ENCODE data around the gene GALNTL6. TPM values are rescaled to one million over a fixed set of nuclear protein-coding genes. Genes with fewer than 3 reads are reported as not detected.

Gene GALNTL6
- total RNA-seq, 2 experiments from 2014 or later: not detected

GRCh38 chr4:173051716-173052115 is 1238.5 kb downstream of the GALNTL6 start:
- peaks cover 18% of the 10 kb centered on the region for H3K27me3 Mint-ChIP-seq
- no peaks in the 10 kb centered on the region for H3K36me3 Mint-ChIP-seq
- H3K4me1 Mint-ChIP-seq: no peaks in the 10 kb centered on the region
- no peak overlapping the region for H3K4me3 Mint-ChIP-seq
- no peak overlapping the region for H3K27ac Mint-ChIP-seq
- CTCF ChIA-PET: no interaction called here
- no peaks in the 10 kb centered on the region for H3K9me3 Mint-ChIP-seq (ENCODE audit: low read depth)
- ATAC-seq: no peak
- no peak for DNase-seq

DNA sequence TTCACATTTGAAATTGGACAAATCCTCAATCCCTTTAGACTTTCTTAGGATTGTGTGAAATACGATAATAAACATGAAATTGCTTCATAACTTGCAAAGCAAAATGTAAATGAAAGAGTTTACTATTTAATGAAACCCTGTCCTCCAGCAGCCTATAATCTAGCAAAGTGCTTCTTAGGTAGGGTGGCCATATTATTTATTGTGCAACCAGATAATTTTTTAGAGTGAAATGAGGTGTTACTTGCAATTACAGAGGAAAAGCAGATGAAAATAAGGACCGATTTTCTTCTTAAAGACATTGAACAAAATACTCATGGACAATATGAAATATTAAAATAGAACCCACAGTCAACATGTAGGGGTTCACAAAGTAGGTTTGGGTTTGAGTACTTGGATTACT is 1239.2 kb downstream of the GALNTL6 start:
- Mint-ChIP-seq H3K36me3 (no peaks in the 10 kb centered on the region), H3K9me3 (ENCODE audit: low read depth) (no peaks in the 10 kb centered on the region), H3K27ac (no peak overlapping the region), H3K4me1 (no peaks in the 10 kb centered on the region), H3K4me3 (no peak overlapping the region), H3K27me3 (peaks cover 18% of the 10 kb centered on the region)
- DNase-seq (no peak), ATAC-seq (no peak)
- CTCF ChIA-PET: no interaction called here

GRCh38 chr4:173056271-173056670 is 1243.1 kb downstream of the GALNTL6 start:
- no peak for DNase-seq

DNA sequence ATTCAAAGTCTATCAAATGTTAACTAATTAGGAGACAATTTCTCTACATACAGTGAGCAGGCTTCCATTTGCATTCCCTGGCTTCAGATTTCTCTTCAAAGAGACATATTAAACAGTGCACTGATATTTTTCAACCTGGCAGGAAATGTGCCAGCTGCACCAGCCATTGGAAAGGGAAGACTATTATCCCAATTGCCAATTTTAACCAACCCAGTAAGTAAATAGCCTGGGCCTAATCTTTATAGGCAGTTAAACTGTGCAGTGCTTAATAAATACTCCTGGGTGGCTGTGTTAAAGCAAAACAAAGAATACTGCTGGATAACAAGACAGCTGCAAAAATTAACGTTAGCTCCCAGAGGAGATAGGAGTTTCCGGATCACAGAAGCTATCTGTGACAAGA is 1243.5 kb downstream of the GALNTL6 start:
- Mint-ChIP-seq H3K27ac (no peak overlapping the region), H3K4me1 (no peaks in the 10 kb centered on the region)

More at GRCh38 chr4:173056271-173056670, 1243.1 kb downstream of the GALNTL6 start:
- Mint-ChIP-seq H3K4me3 (no peak overlapping the region), H3K27ac (no peak overlapping the region), H3K36me3 (no peaks in the 10 kb centered on the region), H3K9me3 (ENCODE audit: low read depth) (no peaks in the 10 kb centered on the region), H3K27me3 (peaks cover 9% of the 10 kb centered on the region), H3K4me1 (no peaks in the 10 kb centered on the region)
- CTCF ChIA-PET: no interaction called here
- ATAC-seq: no peak

GRCh38 chr4:173057442-173057841 is 1244.2 kb downstream of the GALNTL6 start:
- no peaks in the 10 kb centered on the region for H3K36me3 Mint-ChIP-seq
- no peaks in the 10 kb centered on the region for H3K9me3 Mint-ChIP-seq (ENCODE audit: low read depth)
- H3K4me1 Mint-ChIP-seq: no peaks in the 10 kb centered on the region
- H3K27ac Mint-ChIP-seq: no peak overlapping the region
- H3K27me3 Mint-ChIP-seq: peaks cover 9% of the 10 kb centered on the region
- H3K4me3 Mint-ChIP-seq: no peak overlapping the region
- no peak for ATAC-seq
- no peak for DNase-seq
- CTCF ChIA-PET: no interaction called here

More for the DNA sequence above, 1243.5 kb downstream of the GALNTL6 start:
- ATAC-seq (no peak), DNase-seq (no peak)
- peaks cover 9% of the 10 kb centered on the region for H3K27me3 Mint-ChIP-seq
- H3K36me3 Mint-ChIP-seq: no peaks in the 10 kb centered on the region
- no peaks in the 10 kb centered on the region for H3K9me3 Mint-ChIP-seq (ENCODE audit: low read depth)
- CTCF ChIA-PET: no interaction called here
- no peak overlapping the region for H3K4me3 Mint-ChIP-seq

DNA sequence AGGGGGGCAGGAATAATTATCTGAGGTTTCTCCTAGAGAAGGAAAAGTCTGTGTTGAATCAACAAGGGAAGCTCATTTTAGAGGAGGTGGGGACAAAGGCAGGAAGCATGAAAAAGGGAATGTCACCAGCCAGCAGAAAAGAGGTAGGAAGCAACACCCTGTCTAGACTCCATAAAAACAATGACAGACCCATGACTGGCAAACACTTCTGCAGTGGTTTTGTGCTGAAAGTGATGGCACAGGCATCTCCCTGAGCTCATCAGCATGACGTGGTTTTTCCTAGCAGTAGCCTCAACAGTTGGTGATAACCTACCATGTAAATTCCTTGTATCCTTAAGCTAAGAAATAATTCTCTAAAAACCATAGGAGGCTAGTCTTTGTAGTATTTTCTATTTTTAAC is 1244.7 kb downstream of the GALNTL6 start:
- Mint-ChIP-seq H3K4me3 (no peak overlapping the region), H3K36me3 (no peaks in the 10 kb centered on the region), H3K4me1 (no peaks in the 10 kb centered on the region), H3K27me3 (peaks cover 9% of the 10 kb centered on the region), H3K9me3 (ENCODE audit: low read depth) (no peaks in the 10 kb centered on the region), H3K27ac (no peak overlapping the region)
- ATAC-seq: no peak
- CTCF ChIA-PET: no interaction called here
- no peak for DNase-seq

- Mint-ChIP-seq H3K9me3 (ENCODE audit: low read depth) (no peaks in the 10 kb centered on the region), H3K4me1 (no peaks in the 10 kb centered on the region), H3K27me3 (peaks cover 3% of the 10 kb centered on the region), H3K4me3 (no peak overlapping the region), H3K27ac (no peak overlapping the region), H3K36me3 (no peaks in the 10 kb centered on the region)
- no peak for ATAC-seq
- no peak for DNase-seq
- CTCF ChIA-PET: no interaction called here
Measured at GRCh38 chr4:173061160-173061559, 1248.0 kb downstream of the GALNTL6 start.

- H3K4me3 Mint-ChIP-seq: no peak overlapping the region
- DNase-seq: no peak
- CTCF ChIA-PET: no interaction called here
- no peaks in the 10 kb centered on the region for H3K4me1 Mint-ChIP-seq
- no peaks in the 10 kb centered on the region for H3K9me3 Mint-ChIP-seq (ENCODE audit: low read depth)
- ATAC-seq: no peak
- H3K36me3 Mint-ChIP-seq: no peaks in the 10 kb centered on the region
- no peak overlapping the region for H3K27ac Mint-ChIP-seq
- no peaks in the 10 kb centered on the region for H3K27me3 Mint-ChIP-seq
Measured at GRCh38 chr4:173073939-173074500, 1260.8 kb downstream of the GALNTL6 start.

- no peak for DNase-seq
- no peaks in the 10 kb centered on the region for H3K4me1 Mint-ChIP-seq
- H3K9me3 Mint-ChIP-seq (ENCODE audit: low read depth): no peaks in the 10 kb centered on the region
- no peak overlapping the region for H3K27ac Mint-ChIP-seq
- H3K36me3 Mint-ChIP-seq: no peaks in the 10 kb centered on the region
- no peak overlapping the region for H3K4me3 Mint-ChIP-seq
- CTCF ChIA-PET: no interaction called here
- ATAC-seq: no peak
- H3K27me3 Mint-ChIP-seq: no peaks in the 10 kb centered on the region
Measured at GRCh38 chr4:173074501-173074946, 1261.3 kb downstream of the GALNTL6 start.

DNA sequence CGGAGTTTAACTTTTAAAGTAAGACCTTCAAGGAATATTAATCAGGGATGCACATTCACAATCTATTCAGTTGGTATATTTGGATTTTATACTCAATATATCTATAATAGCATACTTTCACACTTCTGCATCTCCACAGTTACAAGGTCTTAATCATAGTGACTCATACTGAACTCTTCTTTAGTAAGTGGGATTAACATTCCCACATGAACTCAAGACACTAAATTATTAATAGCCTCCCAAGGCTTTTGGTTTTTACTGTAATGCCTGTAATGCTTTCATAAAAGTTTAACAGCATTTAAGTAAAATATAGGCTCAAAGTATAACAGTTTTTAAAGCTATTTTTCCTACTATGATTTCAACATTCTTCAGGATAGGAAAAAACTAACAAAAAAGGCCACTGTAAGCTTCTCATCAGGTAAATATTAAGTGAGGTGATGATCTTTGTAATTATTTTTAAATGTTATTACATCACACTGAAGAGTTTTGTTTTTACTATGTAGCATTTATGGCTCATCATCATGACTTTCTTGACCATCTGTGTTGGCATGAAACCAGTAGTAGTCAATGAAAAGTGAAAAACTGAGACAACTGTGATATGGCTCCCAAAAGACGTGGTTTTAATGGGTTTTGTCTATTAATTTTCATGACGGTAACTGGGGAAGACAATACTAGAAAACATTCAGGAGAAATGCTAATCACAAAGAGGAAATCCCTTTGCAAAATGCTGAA is 1263.9 kb downstream of the GALNTL6 start:
- no peaks in the 10 kb centered on the region for H3K4me1 Mint-ChIP-seq
- CTCF ChIA-PET: no interaction called here
- no peak overlapping the region for H3K27ac Mint-ChIP-seq
- ATAC-seq: no peak
- H3K4me3 Mint-ChIP-seq: no peak overlapping the region
- no peaks in the 10 kb centered on the region for H3K36me3 Mint-ChIP-seq
- H3K9me3 Mint-ChIP-seq (ENCODE audit: low read depth): no peaks in the 10 kb centered on the region
- no peak for DNase-seq
- H3K27me3 Mint-ChIP-seq: peaks cover 4% of the 10 kb centered on the region

- CTCF ChIA-PET: no interaction called here
- ATAC-seq: no peak
- H3K36me3 Mint-ChIP-seq: no peaks in the 10 kb centered on the region
- DNase-seq: no peak
- no peaks in the 10 kb centered on the region for H3K4me1 Mint-ChIP-seq
- H3K27ac Mint-ChIP-seq: no peak overlapping the region
- peaks cover 2% of the 10 kb centered on the region for H3K9me3 Mint-ChIP-seq (ENCODE audit: low read depth)
- peaks cover 5% of the 10 kb centered on the region for H3K27me3 Mint-ChIP-seq
- no peak overlapping the region for H3K4me3 Mint-ChIP-seq
Measured at GRCh38 chr4:173088144-173088543, 1274.9 kb downstream of the GALNTL6 start.

Measured in activated CD8-positive, alpha-beta memory T cell treated with anti-CD3 and anti-CD28 coated beads, Interleukin-2, amount 10 ng/mL, durations not matched to agents 7 days and 5 days (primary cell).